AG09309 (cell line): Measurements from ENCODE around the gene ABCB10.
"Not testable (repeated sequence)": the region's sequence is repeated elsewhere in the genome, so short reads cannot be mapped to it uniquely, and the experiment has no call there.

Experiments
- DNase-seq: peaks from one replicate; pipeline ENCODE4 v3.0.0-alpha.2; 2010; ENCODE audit warnings: low read depth
- H3K4me3 ChIP-seq: 2 replicates; pipeline ENCODE4 v1.5.1; 2011; ENCODE audit warnings: mild to moderate bottlenecking, low read depth, low read length, moderate library complexity; ENCODE audit not compliant: control insufficient read depth
- TF ChIP-seq, protein P1 (sequence below): IDR thresholded peaks from 2 replicates; pipeline ENCODE4 v1.5.1; 2011; ENCODE audit warnings: mild to moderate bottlenecking, low read depth, low read length, inconsistent platforms; ENCODE audit not compliant: insufficient read depth, control insufficient read depth; ENCODE audit errors: missing control alignments

ABCB10 gene

DNA sequence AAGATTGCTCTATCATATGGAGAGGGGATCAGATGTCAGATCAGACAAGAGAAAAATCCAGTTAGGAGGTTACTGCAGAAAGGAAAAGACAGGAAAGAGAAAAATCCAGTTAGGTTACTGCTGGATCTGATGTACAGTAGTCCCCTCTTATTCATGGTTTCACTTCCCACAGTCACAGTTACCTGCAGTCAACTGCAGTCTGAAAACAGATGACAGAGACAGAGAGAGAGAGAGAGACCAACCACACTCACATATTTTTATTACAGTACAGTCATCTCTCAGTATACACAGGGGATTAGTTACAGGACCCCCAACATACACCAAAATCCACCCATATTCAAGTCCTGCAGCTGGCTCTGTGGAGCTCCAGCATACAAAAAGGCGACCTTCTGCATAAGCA is 79.7 kb downstream of the ABCB10 start:
- DNase-seq = no peak
- H3K4me3 ChIP-seq = no peak overlapping the region
- TF ChIP-seq, protein P1, sequence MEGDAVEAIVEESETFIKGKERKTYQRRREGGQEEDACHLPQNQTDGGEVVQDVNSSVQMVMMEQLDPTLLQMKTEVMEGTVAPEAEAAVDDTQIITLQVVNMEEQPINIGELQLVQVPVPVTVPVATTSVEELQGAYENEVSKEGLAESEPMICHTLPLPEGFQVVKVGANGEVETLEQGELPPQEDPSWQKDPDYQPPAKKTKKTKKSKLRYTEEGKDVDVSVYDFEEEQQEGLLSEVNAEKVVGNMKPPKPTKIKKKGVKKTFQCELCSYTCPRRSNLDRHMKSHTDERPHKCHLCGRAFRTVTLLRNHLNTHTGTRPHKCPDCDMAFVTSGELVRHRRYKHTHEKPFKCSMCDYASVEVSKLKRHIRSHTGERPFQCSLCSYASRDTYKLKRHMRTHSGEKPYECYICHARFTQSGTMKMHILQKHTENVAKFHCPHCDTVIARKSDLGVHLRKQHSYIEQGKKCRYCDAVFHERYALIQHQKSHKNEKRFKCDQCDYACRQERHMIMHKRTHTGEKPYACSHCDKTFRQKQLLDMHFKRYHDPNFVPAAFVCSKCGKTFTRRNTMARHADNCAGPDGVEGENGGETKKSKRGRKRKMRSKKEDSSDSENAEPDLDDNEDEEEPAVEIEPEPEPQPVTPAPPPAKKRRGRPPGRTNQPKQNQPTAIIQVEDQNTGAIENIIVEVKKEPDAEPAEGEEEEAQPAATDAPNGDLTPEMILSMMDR = no peak

DNA sequence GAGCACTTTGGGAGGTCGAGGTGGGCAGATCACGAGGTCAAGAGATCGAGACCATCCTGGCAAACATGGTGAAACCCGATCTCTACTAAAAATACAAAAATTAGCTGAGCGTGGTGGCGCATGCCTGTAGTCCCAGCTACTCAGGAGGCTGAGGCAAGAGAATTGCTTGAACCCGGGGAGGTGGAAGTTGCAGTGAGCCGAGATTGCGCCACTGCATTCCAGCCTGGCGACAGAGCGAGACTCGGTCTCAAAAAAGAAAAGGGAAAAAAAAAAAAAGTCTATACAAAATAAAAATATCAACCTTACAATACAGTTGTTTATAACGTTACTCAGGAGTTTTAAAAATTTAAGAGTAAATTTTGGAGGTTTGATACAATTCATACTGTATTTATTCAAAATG is 82.6 kb downstream of the ABCB10 start:
- not testable (repeated sequence) for H3K4me3 ChIP-seq, DNase-seq

DNA sequence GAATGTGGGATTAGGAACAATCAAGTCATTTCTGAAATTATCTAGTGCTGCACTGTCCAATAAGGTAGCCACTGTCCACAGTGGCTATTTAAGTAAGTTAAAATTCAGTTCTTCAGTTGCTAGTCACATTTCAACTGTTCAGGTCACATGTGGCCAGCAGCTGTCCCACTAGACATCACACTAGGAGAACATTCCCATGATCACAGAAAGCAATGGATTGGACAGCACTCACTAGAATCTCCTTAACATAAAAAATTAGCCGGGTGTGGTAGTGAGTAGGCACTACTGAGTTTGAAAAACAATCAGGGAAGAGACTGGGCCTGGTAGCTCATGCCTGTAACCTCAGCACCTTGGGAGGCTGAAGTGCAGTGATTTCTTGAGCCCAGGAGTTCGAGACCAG is 84.0 kb downstream of the ABCB10 start:
- no peak overlapping the region for H3K4me3 ChIP-seq
- no peak for DNase-seq
- TF ChIP-seq, protein P1 = no peak

DNA sequence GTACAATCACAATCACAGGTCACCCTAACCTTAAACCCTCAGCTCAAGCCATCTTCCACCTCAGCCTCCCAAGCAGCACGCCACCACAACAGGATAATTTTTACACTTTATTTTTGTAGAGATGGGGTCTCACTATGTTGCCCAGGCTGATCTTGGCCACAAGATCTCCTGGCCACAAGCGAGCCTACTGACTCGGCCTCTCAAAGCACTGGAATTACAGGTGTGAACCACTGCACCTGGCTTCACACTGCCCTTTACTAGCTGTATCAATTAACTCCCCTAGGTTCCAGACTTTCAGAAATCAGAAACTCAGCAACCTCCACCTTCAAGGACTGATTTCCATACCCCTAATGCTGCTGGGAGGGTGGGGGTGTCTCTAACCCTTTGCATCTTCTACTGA is 87.3 kb downstream of the ABCB10 start:
- TF ChIP-seq, protein P1 = no peak
- no peak for DNase-seq
- no peak overlapping the region for H3K4me3 ChIP-seq

DNA sequence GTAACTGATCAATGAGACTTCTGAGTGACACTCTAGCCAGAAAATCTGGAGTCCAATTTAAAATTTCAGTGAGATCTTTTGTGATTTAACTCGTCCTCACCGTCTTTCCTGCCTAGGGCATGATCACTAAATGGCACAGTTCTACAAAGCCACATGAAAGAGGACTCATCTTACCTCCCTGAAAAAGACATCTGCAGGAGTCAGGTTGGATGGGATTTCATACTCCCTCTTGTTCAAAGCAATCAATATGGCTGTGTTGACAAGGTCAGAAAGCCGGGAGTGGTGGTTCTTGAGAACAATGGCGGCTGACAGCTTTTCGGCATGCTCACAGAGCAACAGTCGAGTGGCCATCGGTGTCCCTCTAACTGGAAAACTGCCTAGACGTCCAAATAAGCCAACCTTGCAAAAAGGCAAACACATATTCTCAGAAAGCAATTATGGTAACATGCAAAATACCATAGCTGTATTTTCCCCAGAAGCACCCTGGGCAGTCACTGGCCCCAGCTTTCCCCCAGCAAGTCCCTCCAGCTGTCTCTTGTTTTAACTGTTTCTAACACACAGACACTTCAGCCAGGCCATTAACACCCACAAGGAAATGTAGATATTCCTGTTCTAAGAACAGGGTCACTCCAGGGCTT is 88.0 kb downstream of the ABCB10 start:
- TF ChIP-seq, protein P1 = no peak
- no peak overlapping the region for H3K4me3 ChIP-seq
- no peak for DNase-seq

DNA sequence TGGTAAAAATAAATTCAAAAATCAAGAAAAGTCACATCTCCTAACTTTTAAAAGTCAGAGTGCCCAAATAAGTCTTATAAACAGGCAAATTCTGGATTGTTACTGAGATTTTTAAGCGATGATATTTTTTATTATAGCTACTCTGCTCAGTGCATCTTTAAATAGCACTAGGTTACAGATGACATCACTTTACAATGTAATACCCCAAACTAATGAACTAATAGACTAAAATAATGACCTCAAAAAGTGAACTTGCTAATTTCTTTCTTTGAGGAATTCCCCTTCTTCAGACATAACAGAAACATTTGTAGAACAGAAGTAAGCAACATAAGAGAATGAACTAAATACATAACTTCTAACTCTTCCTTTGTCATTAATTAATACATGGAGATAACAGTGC is 91.6 kb downstream of the ABCB10 start:
- TF ChIP-seq, protein P1 = no peak
- DNase-seq = no peak
- H3K4me3 ChIP-seq = no peak overlapping the region
